Activated T-helper 1 cell treated with anti-CD3 and anti-CD28 coated beads, Interleukin-12 subunit alpha, Interleukin-12 subunit beta, Interleukin-2, Interleukin-4 antibody, amounts not matched to agents 30 ng/mL and 10 ng/mL and 1 ng/mL, durations not matched to agents 14 hours and 24 hours and 36 hours (primary cell): Measurements from ENCODE around the gene GAREM1. TPM values are rescaled to one million over a fixed set of nuclear protein-coding genes. Genes with fewer than 3 reads are reported as not detected.
"Not testable (repeated sequence)": the region's sequence is repeated elsewhere in the genome, so short reads cannot be mapped to it uniquely, and the experiment has no call there.

Experiments used
- DNase-seq: peaks from one replicate; pipeline ENCODE4 v3.0.0; 2021; ENCODE audit warnings: low spot score
- H3K27ac Mint-ChIP-seq: one replicate; pipeline ENCODE4 v1.8.0; 2021; ENCODE audit warnings: mild to moderate bottlenecking, mixed read lengths
- H3K27me3 Mint-ChIP-seq: one replicate; pipeline ENCODE4 v1.8.0; 2022; ENCODE audit warnings: mild to moderate bottlenecking, moderate library complexity, mixed read lengths; ENCODE audit not compliant: insufficient read depth
- H3K36me3 Mint-ChIP-seq: one replicate; pipeline ENCODE4 v1.8.0; 2021; ENCODE audit warnings: low read depth, mixed read lengths
- H3K4me1 Mint-ChIP-seq: one replicate; pipeline ENCODE4 v1.8.0; 2021; ENCODE audit warnings: low read depth, mixed read lengths
- H3K4me3 Mint-ChIP-seq: one replicate; pipeline ENCODE4 v1.8.0; 2021; ENCODE audit warnings: mild to moderate bottlenecking, moderate library complexity, mixed read lengths
- H3K9me3 Mint-ChIP-seq: one replicate; pipeline ENCODE4 v1.8.0; 2021; ENCODE audit warnings: mixed read lengths
- intact Hi-C: fragments of 100-400 bp; cut with micrococcal nuclease; formaldehyde crosslinking; loops from one replicate; pipeline ENCODE4 v1.15.1; 2024
- total RNA-seq: library from RNA; stranded (reverse); gene quantifications from 2 replicates; pipeline ENCODE4 v1.2.3, GENCODE V29; 2022

GAREM1 gene
- total RNA-seq: not detected in 2 replicates

DNA sequence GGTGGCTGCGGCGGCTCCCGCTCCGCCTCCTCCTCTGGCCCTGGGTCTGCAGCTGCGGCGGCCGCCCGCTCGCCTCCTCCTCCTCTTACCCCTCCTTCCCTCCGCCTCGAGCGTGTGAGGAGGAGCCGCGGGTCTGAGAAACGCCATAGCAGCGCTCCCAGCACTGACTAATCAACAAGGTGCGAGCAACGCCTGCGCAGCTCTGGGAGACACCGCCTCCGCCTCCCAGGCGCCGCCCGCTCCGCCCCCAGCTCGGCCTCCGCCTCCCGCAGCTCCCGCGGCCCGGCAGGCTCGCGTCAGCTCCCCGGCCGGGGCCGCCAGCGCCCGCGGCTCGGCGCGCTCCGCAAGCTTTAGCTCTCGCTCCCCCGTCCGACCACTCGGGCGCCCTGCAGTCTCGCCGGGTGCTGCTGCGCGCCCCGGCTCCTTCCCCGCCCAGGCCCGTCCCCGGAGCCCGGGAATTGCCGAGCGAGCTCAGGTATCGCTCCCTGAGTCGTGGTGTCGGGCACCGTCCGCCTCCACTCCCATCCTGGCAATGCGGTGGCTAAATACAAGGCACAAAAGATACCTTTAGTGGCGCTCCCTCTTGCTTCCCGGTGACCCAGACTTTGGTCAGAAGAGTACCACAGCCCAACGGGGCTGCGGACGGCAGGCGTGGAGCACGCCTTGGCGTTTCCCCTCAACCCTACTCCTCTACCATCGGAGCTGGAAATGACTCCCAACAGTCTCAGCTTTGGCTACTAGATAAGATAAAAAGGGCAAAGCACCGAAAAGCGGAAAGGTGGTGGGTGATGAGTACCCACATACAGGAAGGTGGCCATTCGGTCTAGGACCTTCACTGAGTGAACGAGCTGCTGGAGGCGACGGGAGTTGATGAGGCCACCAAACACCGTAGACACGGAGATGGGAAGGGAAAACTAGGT, at the start of gene GAREM1:
Gene GAREM1 (minus strand): TSS at position 169 of the 920 bp plus-strand sequence. CDS start 454 bp downstream, outside the sequence.
- Mint-ChIP-seq H3K4me3 (peak within 1 kb of the TSS; percentile 81), H3K27me3 (peaks cover 63% of the 10 kb centered on the region), H3K27ac (no peak within 1 kb of the TSS)

DNA sequence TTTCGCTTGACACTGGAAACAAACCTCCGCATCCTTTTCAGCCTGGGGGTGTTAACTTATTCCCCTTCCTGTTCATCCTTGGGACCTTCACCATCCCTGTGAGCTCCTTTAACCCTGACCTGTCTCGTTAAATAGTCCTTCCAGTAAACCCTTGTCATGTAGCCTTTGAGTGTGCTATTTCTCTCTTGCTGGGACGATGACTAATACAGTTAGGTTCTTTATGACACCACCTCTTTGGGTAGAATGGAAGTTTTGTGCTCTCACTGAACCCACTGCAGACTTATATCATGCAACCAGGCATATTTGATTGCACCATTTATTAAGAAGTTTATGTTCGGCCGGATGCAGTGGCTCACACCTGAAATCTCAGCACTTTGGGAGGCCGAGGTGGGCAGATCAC, 40.5 kb upstream of the GAREM1 start:
- Mint-ChIP-seq H3K36me3 (no peaks in the 10 kb centered on the region), H3K27ac (no peak overlapping the region), H3K27me3 (peaks cover 2% of the 10 kb centered on the region), H3K4me1 (peaks cover 7% of the 10 kb centered on the region), H3K9me3 (no peaks in the 10 kb centered on the region), H3K4me3 (no peak overlapping the region)
- intact Hi-C loops: no loop called here
- DNase-seq: no peak

More for the DNA sequence above, at the start of gene GAREM1:
- H3K36me3 Mint-ChIP-seq: no peaks in the 10 kb centered on the region
- H3K4me1 Mint-ChIP-seq: peaks cover 31% of the 10 kb centered on the region
- intact Hi-C loops: loop anchor here (2.0 to 5.0 kb wide), 3 partner anchors 199 to 529 kb away; partner anchors contain the start of genes RNF125 and TRAPPC8
- H3K9me3 Mint-ChIP-seq: no peaks in the 10 kb centered on the region
- peak; percentile 79 for DNase-seq

GRCh38 chr18:32509111-32509510, 38.4 kb upstream of the GAREM1 start:
- H3K27ac Mint-ChIP-seq: no peak overlapping the region
- no peaks in the 10 kb centered on the region for H3K27me3 Mint-ChIP-seq
- H3K4me3 Mint-ChIP-seq: no peak overlapping the region
- peaks cover 7% of the 10 kb centered on the region for H3K4me1 Mint-ChIP-seq
- H3K36me3 Mint-ChIP-seq: no peaks in the 10 kb centered on the region
- H3K9me3 Mint-ChIP-seq: no peaks in the 10 kb centered on the region
- no peak for DNase-seq
- intact Hi-C loops: no loop called here

- Mint-ChIP-seq H3K4me1 (peaks cover 7% of the 10 kb centered on the region), H3K4me3 (no peak overlapping the region), H3K27ac (no peak overlapping the region), H3K27me3 (no peaks in the 10 kb centered on the region), H3K9me3 (no peaks in the 10 kb centered on the region), H3K36me3 (no peaks in the 10 kb centered on the region)
- DNase-seq: no peak
- intact Hi-C loops: no loop called here
Measured at GRCh38 chr18:32507093-32507492, 36.4 kb upstream of the GAREM1 start.

- H3K9me3 Mint-ChIP-seq: no peaks in the 10 kb centered on the region
- no peak overlapping the region for H3K27ac Mint-ChIP-seq
- no peak overlapping the region for H3K4me3 Mint-ChIP-seq
- H3K4me1 Mint-ChIP-seq: peaks cover 3% of the 10 kb centered on the region
- DNase-seq: no peak
- intact Hi-C loops: no loop called here
- H3K27me3 Mint-ChIP-seq: peaks cover 4% of the 10 kb centered on the region
- no peaks in the 10 kb centered on the region for H3K36me3 Mint-ChIP-seq
Measured at GRCh38 chr18:32502014-32502413, 31.3 kb upstream of the GAREM1 start.

DNA sequence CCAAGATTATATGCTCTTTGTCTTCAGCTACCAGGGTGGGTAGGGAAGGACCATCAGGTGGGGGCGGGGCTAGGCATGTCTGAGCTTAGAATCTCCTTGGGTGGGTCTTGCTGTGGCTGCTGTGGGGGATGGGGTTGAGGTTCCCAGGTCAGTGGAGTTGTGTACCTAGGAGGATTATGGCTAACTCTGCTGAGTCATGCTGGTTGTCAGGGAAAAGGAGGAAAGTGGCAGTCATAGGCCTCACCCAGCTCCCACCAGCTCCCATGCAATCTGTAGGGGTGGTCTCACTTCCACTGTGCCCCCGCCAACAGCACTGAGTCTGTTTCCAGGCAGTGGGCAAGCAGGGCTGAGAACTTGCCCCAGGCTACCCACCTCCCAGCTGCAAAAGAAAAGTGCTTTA, 30.6 kb upstream of the GAREM1 start:
- DNase-seq, H3K36me3 Mint-ChIP-seq, H3K9me3 Mint-ChIP-seq, H3K4me3 Mint-ChIP-seq, H3K4me1 Mint-ChIP-seq, H3K27ac Mint-ChIP-seq, H3K27me3 Mint-ChIP-seq, intact Hi-C loops: not testable (repeated sequence)

DNA sequence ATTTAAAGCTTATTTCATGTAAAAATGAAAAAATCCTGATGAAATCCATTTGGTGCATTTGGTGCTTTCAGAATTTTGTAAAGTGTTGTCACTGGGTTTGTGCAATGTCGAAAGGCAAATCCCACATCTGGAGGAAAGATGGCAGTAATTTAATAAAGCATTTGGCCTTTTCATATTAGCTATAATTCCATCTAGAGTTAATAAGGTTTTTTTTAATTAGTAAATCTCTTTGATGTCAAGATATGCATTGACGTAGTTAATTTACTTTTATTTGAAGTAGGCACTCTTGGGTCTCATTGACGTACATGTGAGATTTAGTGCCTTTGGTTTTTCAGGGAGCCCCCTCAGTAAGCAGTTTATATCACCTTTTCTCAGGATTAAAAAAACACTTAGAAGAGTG, 12.3 kb upstream of the GAREM1 start:
- H3K36me3 Mint-ChIP-seq: no peaks in the 10 kb centered on the region
- intact Hi-C loops: no loop called here
- H3K4me3 Mint-ChIP-seq: no peak overlapping the region
- no peaks in the 10 kb centered on the region for H3K9me3 Mint-ChIP-seq
- no peaks in the 10 kb centered on the region for H3K4me1 Mint-ChIP-seq
- no peak overlapping the region for H3K27ac Mint-ChIP-seq
- no peak for DNase-seq
- H3K27me3 Mint-ChIP-seq: peaks cover 12% of the 10 kb centered on the region

GRCh38 chr18:32482117-32482516, 11.4 kb upstream of the GAREM1 start:
- no peak for DNase-seq
- no peaks in the 10 kb centered on the region for H3K4me1 Mint-ChIP-seq
- H3K36me3 Mint-ChIP-seq: no peaks in the 10 kb centered on the region
- no peak overlapping the region for H3K4me3 Mint-ChIP-seq
- peaks cover 16% of the 10 kb centered on the region for H3K27me3 Mint-ChIP-seq
- no peak overlapping the region for H3K27ac Mint-ChIP-seq
- intact Hi-C loops: no loop called here
- H3K9me3 Mint-ChIP-seq: no peaks in the 10 kb centered on the region

GRCh38 chr18:32480581-32480980, 9.9 kb upstream of the GAREM1 start:
- Mint-ChIP-seq H3K9me3 (no peaks in the 10 kb centered on the region), H3K27me3 (peaks cover 20% of the 10 kb centered on the region), H3K36me3 (no peaks in the 10 kb centered on the region), H3K27ac (no peak overlapping the region), H3K4me3 (no peak overlapping the region), H3K4me1 (no peaks in the 10 kb centered on the region)
- DNase-seq: no peak
- intact Hi-C loops: no loop called here

- no peak overlapping the region for H3K4me3 Mint-ChIP-seq
- DNase-seq: no peak
- H3K36me3 Mint-ChIP-seq: no peaks in the 10 kb centered on the region
- no peaks in the 10 kb centered on the region for H3K9me3 Mint-ChIP-seq
- H3K4me1 Mint-ChIP-seq: no peaks in the 10 kb centered on the region
- peaks cover 26% of the 10 kb centered on the region for H3K27me3 Mint-ChIP-seq
- no peak overlapping the region for H3K27ac Mint-ChIP-seq
- intact Hi-C loops: no loop called here
Measured at GRCh38 chr18:32478807-32479206, 8.1 kb upstream of the GAREM1 start.

- H3K9me3 Mint-ChIP-seq: no peaks in the 10 kb centered on the region
- no peak overlapping the region for H3K4me3 Mint-ChIP-seq
- peaks cover 29% of the 10 kb centered on the region for H3K27me3 Mint-ChIP-seq
- H3K27ac Mint-ChIP-seq: no peak overlapping the region
- intact Hi-C loops: no loop called here
- no peaks in the 10 kb centered on the region for H3K36me3 Mint-ChIP-seq
- no peak for DNase-seq
- H3K4me1 Mint-ChIP-seq: no peaks in the 10 kb centered on the region
Measured at GRCh38 chr18:32478317-32478716, 7.6 kb upstream of the GAREM1 start.

DNA sequence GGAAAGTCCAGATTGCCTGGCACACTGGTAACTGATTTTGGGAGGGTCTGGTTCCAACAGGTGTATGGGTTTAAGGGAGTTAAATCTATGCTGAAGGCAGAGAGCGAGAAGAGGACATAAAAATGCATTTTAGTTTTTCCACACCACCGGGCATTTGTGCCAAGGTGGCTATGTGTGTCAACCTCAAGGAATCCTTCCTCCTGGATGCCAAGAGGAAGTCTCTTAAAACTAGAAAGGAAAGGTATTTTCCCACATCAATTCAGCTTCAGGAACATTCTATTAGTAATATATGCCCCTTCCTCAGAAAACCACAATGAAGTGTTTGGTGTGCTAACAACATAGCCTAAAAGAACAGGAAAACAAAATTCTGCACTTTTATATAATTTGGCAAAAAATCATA, 5.4 kb upstream of the GAREM1 start:
- intact Hi-C loops: no loop called here
- Mint-ChIP-seq H3K4me1 (peaks cover 10% of the 10 kb centered on the region), H3K9me3 (no peaks in the 10 kb centered on the region), H3K36me3 (no peaks in the 10 kb centered on the region), H3K27ac (no peak overlapping the region), H3K4me3 (no peak overlapping the region), H3K27me3 (peaks cover 48% of the 10 kb centered on the region)
- no peak for DNase-seq

GRCh38 chr18:32475069-32475468, 4.4 kb upstream of the GAREM1 start:
- H3K4me3 Mint-ChIP-seq, DNase-seq, intact Hi-C loops, H3K36me3 Mint-ChIP-seq, H3K9me3 Mint-ChIP-seq, H3K27ac Mint-ChIP-seq: not testable (repeated sequence)
- peaks cover 52% of the 10 kb centered on the region for H3K27me3 Mint-ChIP-seq
- H3K4me1 Mint-ChIP-seq: peaks cover 12% of the 10 kb centered on the region
